ENCODE results near the gene AP1S1. TPM values are rescaled to one million over a fixed set of nuclear protein-coding genes. Genes with fewer than 3 reads are reported as not detected.
A peak's percentile ranks its signal among the peaks of the same experiment; 100 is the strongest.
"Not testable (repeated sequence)": the region's sequence is repeated elsewhere in the genome, so short reads cannot be mapped to it uniquely, and the experiment has no call there.

Gene AP1S1
- total RNA-seq, 1 donor, result 101 TPM

GRCh38 chr7:101129603-101130117 is 24.6 kb upstream of the AP1S1 start:
- H3K4me3 ChIP-seq (ENCODE audit: insufficient read depth, low read length), result peak overlapping the region; percentile 82
- H3K27ac ChIP-seq (ENCODE audit: low read depth, low read length), result peak overlapping the region; percentile 98
- peak overlapping the region; percentile 98 for H3K4me2 ChIP-seq (ENCODE audit: insufficient read depth, low read length)
- DNase-seq (ENCODE audit: insufficient read length, low spot score, missing footprints), result no peak
- peaks cover 46% of the 10 kb centered on the region for H4K20me1 ChIP-seq (ENCODE audit: insufficient read depth, low read length)
- no peaks in the 10 kb centered on the region for H3K9me3 ChIP-seq (ENCODE audit: low read depth, low read length)
- peaks cover 58% of the 10 kb centered on the region for H3K4me1 ChIP-seq (ENCODE audit: insufficient read depth, low read length)
- no peaks in the 10 kb centered on the region for H3K27me3 ChIP-seq (ENCODE audit: insufficient read depth, low read length)
- H2AFZ ChIP-seq (ENCODE audit: low read length), result no peak overlapping the region
- H3K36me3 ChIP-seq (ENCODE audit: insufficient read depth, low read length), result peaks cover 62% of the 10 kb centered on the region
- H3K79me2 ChIP-seq (ENCODE audit: insufficient read depth, low read length), result peaks cover 19% of the 10 kb centered on the region
- no peak for TF ChIP-seq CTCF (IDR thresholded peaks at IDR 0.05; ENCODE audit: extremely low read depth, low read depth, low read length)

- peak overlapping the region; percentile 54 for H3K4me3 ChIP-seq (ENCODE audit: insufficient read depth, low read length)
- peaks cover 84% of the 10 kb centered on the region for H3K36me3 ChIP-seq (ENCODE audit: insufficient read depth, low read length)
- not testable (repeated sequence) for DNase-seq (ENCODE audit: insufficient read length, low spot score, missing footprints); H3K79me2 ChIP-seq (ENCODE audit: insufficient read depth, low read length); H3K27me3 ChIP-seq (ENCODE audit: insufficient read depth, low read length); H3K9me3 ChIP-seq (ENCODE audit: low read depth, low read length); H2AFZ ChIP-seq (ENCODE audit: low read length)
- H4K20me1 ChIP-seq (ENCODE audit: insufficient read depth, low read length), result peaks cover 49% of the 10 kb centered on the region
- H3K4me2 ChIP-seq (ENCODE audit: insufficient read depth, low read length), result peak overlapping the region; percentile 54
- H3K4me1 ChIP-seq (ENCODE audit: insufficient read depth, low read length), result peaks cover 50% of the 10 kb centered on the region
- H3K27ac ChIP-seq (ENCODE audit: low read depth, low read length), result peak overlapping the region; percentile 64
Observed at GRCh38 chr7:101132626-101133600, 21.4 kb upstream of the AP1S1 start.

GRCh38 chr7:101133621-101134398 is 20.5 kb upstream of the AP1S1 start:
- Histone ChIP-seq H3K9me3 (ENCODE audit: low read depth, low read length) (no peaks in the 10 kb centered on the region), H2AFZ (ENCODE audit: low read length) (no peak overlapping the region), H3K4me3 (ENCODE audit: insufficient read depth, low read length) (peak overlapping the region; percentile 54), H3K27ac (ENCODE audit: low read depth, low read length) (peak overlapping the region; percentile 64), H3K4me2 (ENCODE audit: insufficient read depth, low read length) (peak overlapping the region; percentile 54), H3K27me3 (ENCODE audit: insufficient read depth, low read length) (no peaks in the 10 kb centered on the region), H3K4me1 (ENCODE audit: insufficient read depth, low read length) (peaks cover 46% of the 10 kb centered on the region), H4K20me1 (ENCODE audit: insufficient read depth, low read length) (peaks cover 42% of the 10 kb centered on the region), H3K36me3 (ENCODE audit: insufficient read depth, low read length) (peaks cover 78% of the 10 kb centered on the region), H3K79me2 (ENCODE audit: insufficient read depth, low read length) (no peaks in the 10 kb centered on the region)
- DNase-seq (ENCODE audit: insufficient read length, low spot score, missing footprints), result peak; percentile 56
- TF ChIP-seq CTCF (IDR thresholded peaks at IDR 0.05; ENCODE audit: extremely low read depth, low read depth, low read length), result no peak

GRCh38 chr7:101134399-101134980 is 19.8 kb upstream of the AP1S1 start:
- Histone ChIP-seq H3K4me1 (ENCODE audit: insufficient read depth, low read length) (peaks cover 47% of the 10 kb centered on the region), H3K4me2 (ENCODE audit: insufficient read depth, low read length) (peak overlapping the region; percentile 54), H4K20me1 (ENCODE audit: insufficient read depth, low read length) (peaks cover 42% of the 10 kb centered on the region), H3K27me3 (ENCODE audit: insufficient read depth, low read length) (no peaks in the 10 kb centered on the region), H3K27ac (ENCODE audit: low read depth, low read length) (peak overlapping the region; percentile 64), H3K9me3 (ENCODE audit: low read depth, low read length) (no peaks in the 10 kb centered on the region), H3K4me3 (ENCODE audit: insufficient read depth, low read length) (peak overlapping the region; percentile 54), H3K36me3 (ENCODE audit: insufficient read depth, low read length) (peaks cover 77% of the 10 kb centered on the region), H2AFZ (ENCODE audit: low read length) (no peak overlapping the region), H3K79me2 (ENCODE audit: insufficient read depth, low read length) (no peaks in the 10 kb centered on the region)
- peak; percentile 48 for DNase-seq (ENCODE audit: insufficient read length, low spot score, missing footprints)
- no peak for TF ChIP-seq CTCF (IDR thresholded peaks at IDR 0.05; ENCODE audit: extremely low read depth, low read depth, low read length)

Measured in osteoblast (primary cell).